ENCODE data around the gene ZNF530. TPM values are rescaled to one million over a fixed set of nuclear protein-coding genes. Genes with fewer than 3 reads are reported as not detected.

Gene ZNF530
- total and polyA plus RNA-seq, 7 donors: 1.2 to 12.5 (median 2.5) TPM

GRCh38 chr19:57643734-57644133, 44.0 kb downstream of the ZNF530 start:
- no peak for TF ChIP-seq POLR2AphosphoS5 (IDR thresholded peaks at IDR 0.05)
- no peak for DNase-seq
- H3K4me3 ChIP-seq: no peak overlapping the region
- no peak overlapping the region for H3K27ac ChIP-seq
- H3K27me3 ChIP-seq: no peaks in the 10 kb centered on the region
- peaks cover 35 to 50% (median 39%) of the 10 kb centered on the region in 4 donors for H3K36me3 ChIP-seq
- no peaks in the 10 kb centered on the region for H3K4me1 ChIP-seq
- H3K9me3 ChIP-seq: peaks cover 18 to 50% (median 26%) of the 10 kb centered on the region in 4 donors
- intact Hi-C loops (cut with DNase I): no loop called here

- H3K36me3 ChIP-seq: peaks cover 0 to 3% (median 0%) of the 10 kb centered on the region in 4 donors
- no peak overlapping the region for H3K4me3 ChIP-seq
- H3K27ac ChIP-seq: no peak overlapping the region
- 74 to 79% methylated on average over 6 of the region's 6 CpGs for WGBS, 2 donors
- no peak for DNase-seq
- TF ChIP-seq POLR2AphosphoS5 (IDR thresholded peaks at IDR 0.05): no peak
- no peak for TF ChIP-seq EP300 (IDR thresholded peaks at IDR 0.05)
- TF ChIP-seq POLR2A (IDR thresholded peaks at IDR 0.05): no peak
- no peak for TF ChIP-seq CTCF (IDR thresholded peaks at IDR 0.05)
- no peaks in the 10 kb centered on the region for H3K4me1 ChIP-seq
- intact Hi-C loops (cut with DNase I): no loop called here
- no peaks in the 10 kb centered on the region for H3K27me3 ChIP-seq
- peaks cover 0 to 15% (median under 1%) of the 10 kb centered on the region in 4 donors for H3K9me3 ChIP-seq
Observed at GRCh38 chr19:57648331-57649003, 48.8 kb downstream of the ZNF530 start.

- Histone ChIP-seq H3K27me3 (no peaks in the 10 kb centered on the region), H3K9me3 (peaks cover 0 to 13% (median 0%) of the 10 kb centered on the region in 4 donors), H3K4me1 (no peaks in the 10 kb centered on the region), H3K4me3 (no peak overlapping the region), H3K27ac (no peak overlapping the region), H3K36me3 (no peaks in the 10 kb centered on the region)
- DNase-seq: no peak
- intact Hi-C loops (cut with DNase I): no loop called here
- TF ChIP-seq EP300 (IDR thresholded peaks at IDR 0.05): no peak
- no peak for TF ChIP-seq POLR2AphosphoS5 (IDR thresholded peaks at IDR 0.05)
- no peak for TF ChIP-seq CTCF (IDR thresholded peaks at IDR 0.05)
- TF ChIP-seq POLR2A (IDR thresholded peaks at IDR 0.05): no peak
- 47 to 52% methylated on average over 6 of the region's 6 CpGs for WGBS, 2 donors
Observed at GRCh38 chr19:57651654-57651996, 51.9 kb downstream of the ZNF530 start.

- Histone ChIP-seq H3K27ac (no peak overlapping the region), H3K9me3 (peaks cover 0 to 10% (median 0%) of the 10 kb centered on the region in 4 donors), H3K4me1 (no peaks in the 10 kb centered on the region), H3K36me3 (no peaks in the 10 kb centered on the region), H3K27me3 (no peaks in the 10 kb centered on the region), H3K4me3 (no peak overlapping the region)
- 90 to 92% methylated on average over 2 of the region's 2 CpGs for WGBS, 2 donors
- DNase-seq: no peak
- intact Hi-C loops (cut with DNase I): no loop called here
- TF ChIP-seq POLR2A (IDR thresholded peaks at IDR 0.05) (no peak), EP300 (IDR thresholded peaks at IDR 0.05) (no peak), POLR2AphosphoS5 (IDR thresholded peaks at IDR 0.05) (no peak)
Observed at GRCh38 chr19:57653689-57654088, 54.0 kb downstream of the ZNF530 start.

GRCh38 chr19:57655443-57655842, 55.8 kb downstream of the ZNF530 start:
- Histone ChIP-seq H3K27me3 (no peaks in the 10 kb centered on the region), H3K4me3 (no peak overlapping the region), H3K27ac (no peak overlapping the region), H3K36me3 (no peaks in the 10 kb centered on the region), H3K4me1 (no peaks in the 10 kb centered on the region), H3K9me3 (peaks cover 0 to 8% (median 0%) of the 10 kb centered on the region in 4 donors)
- TF ChIP-seq CTCF (IDR thresholded peaks at IDR 0.05) (no peak), POLR2AphosphoS5 (IDR thresholded peaks at IDR 0.05) (no peak), POLR2A (IDR thresholded peaks at IDR 0.05) (no peak), EP300 (IDR thresholded peaks at IDR 0.05) (no peak)
- no peak for DNase-seq
- intact Hi-C loops (cut with DNase I): no loop called here
- WGBS, 2 donors: 43 to 81% methylated on average over 1 of the region's 1 CpG

GRCh38 chr19:57656346-57656745, 56.7 kb downstream of the ZNF530 start:
- intact Hi-C loops (cut with DNase I): no loop called here
- peaks cover 0 to 8% (median 0%) of the 10 kb centered on the region in 4 donors for H3K9me3 ChIP-seq
- TF ChIP-seq EP300 (IDR thresholded peaks at IDR 0.05) (no peak), CTCF (IDR thresholded peaks at IDR 0.05) (no peak), POLR2A (IDR thresholded peaks at IDR 0.05) (no peak), POLR2AphosphoS5 (IDR thresholded peaks at IDR 0.05) (no peak)

More at GRCh38 chr19:57656346-57656745, 56.7 kb downstream of the ZNF530 start:
- no peaks in the 10 kb centered on the region for H3K36me3 ChIP-seq
- H3K27me3 ChIP-seq: peaks cover 0 to 2% (median 0%) of the 10 kb centered on the region in 3 donors
- no peak overlapping the region for H3K27ac ChIP-seq
- H3K4me3 ChIP-seq: no peak overlapping the region
- no peak for DNase-seq
- 81 to 90% methylated on average over 1 of the region's 1 CpG for WGBS, 2 donors
- no peaks in the 10 kb centered on the region for H3K4me1 ChIP-seq
